Measurements from ENCODE around the gene CLRN3. TPM values are rescaled to one million over a fixed set of nuclear protein-coding genes. Genes with fewer than 3 reads are reported as not detected.

Gene CLRN3
- total RNA-seq, 4 donors from 2014 or later, result not detected

DNA sequence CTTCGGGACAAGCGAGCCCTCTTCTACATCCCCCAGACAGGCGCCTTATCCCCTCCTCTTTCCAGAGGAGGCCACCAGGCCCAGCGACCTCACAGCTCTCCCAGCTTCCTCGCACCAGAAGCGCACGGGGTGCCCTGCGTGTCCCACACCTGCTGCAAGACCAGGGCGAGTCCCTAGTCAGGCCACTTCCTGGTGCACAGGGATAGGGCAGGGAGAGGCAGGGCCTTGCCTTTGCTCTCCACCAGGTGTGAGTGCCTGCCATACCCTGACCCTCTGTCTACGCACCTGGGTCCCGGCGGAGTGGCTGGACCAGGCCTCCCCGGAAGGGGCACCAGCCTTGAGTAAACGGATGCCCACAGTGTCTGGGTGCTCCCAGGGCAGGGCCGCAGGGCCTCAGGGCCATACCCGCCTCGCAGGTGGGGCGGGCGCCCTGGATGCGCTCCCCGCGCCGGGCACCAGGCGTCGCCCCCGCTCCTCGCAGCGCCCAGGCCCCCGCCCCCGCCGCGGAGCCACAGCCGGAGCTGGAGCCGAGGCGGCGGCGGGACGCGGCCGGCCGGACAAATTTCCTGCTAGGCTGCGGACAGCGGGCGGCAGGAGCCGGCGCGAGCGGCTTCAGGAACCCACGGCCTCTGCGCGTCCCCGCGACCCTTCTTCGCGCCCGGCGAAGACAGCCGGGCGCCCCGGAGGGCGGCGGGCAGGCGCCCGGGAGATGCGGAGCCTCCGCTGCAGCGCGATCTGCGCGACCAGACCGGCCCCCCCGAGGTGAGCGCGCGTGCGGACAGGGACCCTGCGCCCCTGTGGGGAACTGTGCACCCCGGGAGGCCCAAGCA lies 14.0 kb upstream of the CLRN3 start, which contains the start of gene PTPRE:
TSS of gene PTPRE (plus strand) at position 556 of the 830 bp plus-strand sequence. CDS start 133,779 bp downstream, outside the sequence.
- 66% methylated on average over 7 of the region's 78 CpGs; no CpG with 5 or more reads in 1 of the 2 donors for WGBS, 2 donors (ENCODE audit: low coverage in 1 of 2)
- H3K27ac ChIP-seq, result peak within 1 kb of the TSS; percentile 19 to 89 (median 78)
- no peaks in the 10 kb centered on the region for H3K36me3 ChIP-seq
- ATAC-seq, result peak; percentile 84
- no peaks in the 10 kb centered on the region for H3K9me3 ChIP-seq
- peak within 1 kb of the TSS; percentile 42 to 73 for H3K4me3 ChIP-seq
- peaks cover 0 to 28% (median 10%) of the 10 kb centered on the region in 3 donors for H3K4me1 ChIP-seq
- peaks cover 51% of the 10 kb centered on the region for H3K27me3 ChIP-seq
- TF ChIP-seq POLR2A (IDR thresholded peaks at IDR 0.05), result peak in 1 of 2 donors; percentile 28
- TF ChIP-seq, protein P1, sequence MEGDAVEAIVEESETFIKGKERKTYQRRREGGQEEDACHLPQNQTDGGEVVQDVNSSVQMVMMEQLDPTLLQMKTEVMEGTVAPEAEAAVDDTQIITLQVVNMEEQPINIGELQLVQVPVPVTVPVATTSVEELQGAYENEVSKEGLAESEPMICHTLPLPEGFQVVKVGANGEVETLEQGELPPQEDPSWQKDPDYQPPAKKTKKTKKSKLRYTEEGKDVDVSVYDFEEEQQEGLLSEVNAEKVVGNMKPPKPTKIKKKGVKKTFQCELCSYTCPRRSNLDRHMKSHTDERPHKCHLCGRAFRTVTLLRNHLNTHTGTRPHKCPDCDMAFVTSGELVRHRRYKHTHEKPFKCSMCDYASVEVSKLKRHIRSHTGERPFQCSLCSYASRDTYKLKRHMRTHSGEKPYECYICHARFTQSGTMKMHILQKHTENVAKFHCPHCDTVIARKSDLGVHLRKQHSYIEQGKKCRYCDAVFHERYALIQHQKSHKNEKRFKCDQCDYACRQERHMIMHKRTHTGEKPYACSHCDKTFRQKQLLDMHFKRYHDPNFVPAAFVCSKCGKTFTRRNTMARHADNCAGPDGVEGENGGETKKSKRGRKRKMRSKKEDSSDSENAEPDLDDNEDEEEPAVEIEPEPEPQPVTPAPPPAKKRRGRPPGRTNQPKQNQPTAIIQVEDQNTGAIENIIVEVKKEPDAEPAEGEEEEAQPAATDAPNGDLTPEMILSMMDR (IDR thresholded peaks at IDR 0.05), result peak in 3 of 4 experiments; percentile 82 to 90 (median 86)
- TF ChIP-seq POLR2AphosphoS5 (IDR thresholded peaks at IDR 0.05), result no peak
- no peak for TF ChIP-seq EP300 (IDR thresholded peaks at IDR 0.05)

DNA sequence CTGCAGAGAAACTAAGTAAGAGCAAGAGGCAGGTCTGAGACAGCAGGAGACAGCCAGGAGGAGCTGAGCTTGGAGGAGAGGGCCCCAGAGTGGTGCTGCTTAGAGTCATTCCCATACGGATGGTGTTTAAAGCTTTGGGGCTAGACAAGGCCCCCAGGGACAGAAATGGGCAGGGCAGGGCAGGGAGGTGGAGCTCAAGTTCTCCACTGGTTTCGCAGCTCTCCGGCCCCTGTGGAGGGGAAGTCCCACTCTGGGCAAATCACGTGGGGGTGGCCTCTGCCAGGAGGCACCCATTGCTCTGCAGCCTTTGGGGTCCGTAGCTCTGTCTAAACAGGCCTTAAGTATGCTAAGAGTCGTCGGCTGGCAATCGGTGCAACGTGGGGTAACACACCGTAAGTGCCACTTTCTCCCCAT lies 13.1 kb upstream of the CLRN3 start:
- Histone ChIP-seq H3K4me3 (no peak overlapping the region), H3K4me1 (peaks cover 0 to 28% (median 10%) of the 10 kb centered on the region in 3 donors), H3K36me3 (no peaks in the 10 kb centered on the region), H3K9me3 (no peaks in the 10 kb centered on the region), H3K27ac (no peak overlapping the region), H3K27me3 (peaks cover 56% of the 10 kb centered on the region)
- TF ChIP-seq EP300 (IDR thresholded peaks at IDR 0.05) (no peak), POLR2A (IDR thresholded peaks at IDR 0.05) (no peak), POLR2AphosphoS5 (IDR thresholded peaks at IDR 0.05) (no peak)
- TF ChIP-seq, protein P1 (IDR thresholded peaks at IDR 0.05), result no peak
- ATAC-seq, result no peak
- 66 to 80% methylated on average over 5 of the region's 10 CpGs for WGBS, 2 donors (ENCODE audit: low coverage in 1 of 2)

DNA sequence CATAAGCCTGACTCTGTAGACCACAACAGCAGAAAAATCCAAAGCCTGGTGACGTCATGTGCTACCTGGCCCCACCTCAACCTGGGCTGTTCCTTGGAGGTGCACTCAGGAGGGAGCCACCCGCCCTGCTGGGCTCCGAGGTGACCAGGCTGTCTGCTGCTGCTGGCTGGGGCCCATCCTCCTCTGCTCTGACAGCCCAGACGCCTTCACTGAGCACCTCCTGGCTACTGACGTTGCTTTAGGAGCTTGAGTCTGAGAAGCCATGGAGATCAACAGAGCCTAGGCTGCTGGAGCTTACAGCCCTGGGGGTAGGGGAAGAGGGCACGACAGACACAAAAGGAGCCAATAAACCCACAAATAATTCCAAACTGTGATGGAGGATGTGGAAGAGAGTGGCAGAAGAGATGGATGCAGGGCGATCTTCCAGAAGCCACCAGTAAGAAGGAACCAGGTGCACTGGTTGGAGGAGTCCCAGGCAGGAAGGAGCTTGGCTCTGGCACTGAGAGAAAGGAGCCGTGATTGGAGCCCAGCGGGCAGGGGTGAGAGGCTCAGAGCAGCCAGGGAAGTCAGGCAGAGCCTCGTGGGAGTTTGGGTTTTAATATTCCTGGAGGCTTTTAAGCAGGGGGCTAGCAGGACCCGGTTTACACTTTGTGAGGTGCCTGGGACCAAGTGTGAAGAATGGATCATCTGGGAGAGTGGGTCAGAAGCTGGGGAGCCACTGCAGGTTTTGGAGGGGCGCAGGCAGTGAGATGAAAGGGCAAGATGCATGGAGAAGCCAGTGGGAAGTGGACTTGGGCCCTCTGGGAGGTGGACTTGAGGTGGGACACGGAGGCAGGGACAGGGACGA lies 12.5 kb upstream of the CLRN3 start:
- no peak for ATAC-seq
- TF ChIP-seq POLR2AphosphoS5 (IDR thresholded peaks at IDR 0.05) (no peak), EP300 (IDR thresholded peaks at IDR 0.05) (no peak), POLR2A (IDR thresholded peaks at IDR 0.05) (no peak)
- TF ChIP-seq, protein P1 (IDR thresholded peaks at IDR 0.05), result no peak
- Histone ChIP-seq H3K4me1 (peaks cover 0 to 28% (median 10%) of the 10 kb centered on the region in 3 donors), H3K27ac (no peak overlapping the region), H3K4me3 (no peak overlapping the region), H3K9me3 (no peaks in the 10 kb centered on the region), H3K27me3 (peaks cover 56% of the 10 kb centered on the region), H3K36me3 (no peaks in the 10 kb centered on the region)
- 75 to 80% methylated on average over 5 to 10 of the region's 14 CpGs for WGBS, 2 donors (ENCODE audit: low coverage in 1 of 2)

DNA sequence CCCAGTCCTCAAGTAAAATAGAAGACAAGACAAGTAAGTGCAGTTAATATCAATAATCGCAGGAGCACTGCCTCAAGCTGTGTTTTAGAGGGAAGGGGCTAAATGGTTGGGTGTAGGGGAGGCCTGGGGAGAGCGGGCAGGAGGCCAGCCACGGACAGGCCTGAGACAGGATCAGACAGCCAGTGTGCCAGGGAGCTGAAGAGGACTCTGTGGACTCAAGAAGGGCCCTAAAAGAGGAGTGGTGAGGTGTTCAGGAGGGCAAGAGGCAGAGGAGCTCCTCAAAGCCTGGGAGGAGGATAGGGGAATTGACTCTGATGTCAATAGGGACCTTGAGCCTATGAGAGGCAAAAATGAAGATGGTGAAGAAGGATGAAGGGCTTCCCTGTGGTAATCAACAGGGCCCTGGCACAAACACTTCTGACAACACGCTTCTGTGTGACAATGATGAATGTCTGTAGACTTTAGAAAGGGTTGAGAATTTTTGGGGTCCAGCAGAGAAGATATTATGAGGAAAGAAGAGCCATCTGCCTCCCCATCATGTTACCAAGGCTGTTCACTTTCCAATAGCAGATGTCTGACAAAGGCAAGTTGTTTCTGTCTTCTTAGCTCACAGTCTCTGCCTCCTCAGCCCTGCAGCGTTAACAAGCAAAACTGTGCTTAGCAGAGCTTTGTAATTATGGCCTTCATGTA lies 11.7 kb upstream of the CLRN3 start:
- no peak overlapping the region for H3K4me3 ChIP-seq
- no peaks in the 10 kb centered on the region for H3K9me3 ChIP-seq
- WGBS, 2 donors (ENCODE audit: low coverage in 1 of 2), result 70 to 83% methylated on average over 3 to 5 of the region's 5 CpGs
- TF ChIP-seq POLR2A (IDR thresholded peaks at IDR 0.05) (no peak), POLR2AphosphoS5 (IDR thresholded peaks at IDR 0.05) (no peak)
- no peak for ATAC-seq
- H3K27ac ChIP-seq, result no peak overlapping the region
- peaks cover 0 to 28% (median 10%) of the 10 kb centered on the region in 3 donors for H3K4me1 ChIP-seq
- H3K27me3 ChIP-seq, result peaks cover 56% of the 10 kb centered on the region
- H3K36me3 ChIP-seq, result no peaks in the 10 kb centered on the region

DNA sequence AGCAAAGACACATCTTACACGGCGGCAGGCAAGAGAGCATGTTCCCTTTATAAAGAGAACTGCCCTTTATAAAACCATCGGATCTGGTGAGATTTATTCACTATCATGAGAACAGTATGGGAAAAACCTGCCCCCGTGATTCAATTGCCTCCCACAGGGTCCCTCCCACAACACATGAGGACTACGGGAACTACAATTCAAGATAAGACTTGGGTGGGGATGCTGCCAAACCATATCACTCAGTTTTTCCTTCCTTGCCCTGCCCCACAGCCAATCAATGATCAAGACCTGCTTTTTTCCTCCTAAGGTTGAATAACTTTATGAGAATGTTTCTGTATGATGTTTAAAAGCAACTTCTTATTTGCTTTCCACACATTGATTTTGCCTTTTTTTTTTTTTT lies 11.0 kb upstream of the CLRN3 start:
- Histone ChIP-seq H3K27me3 (peaks cover 50% of the 10 kb centered on the region), H3K36me3 (no peaks in the 10 kb centered on the region), H3K4me1 (peaks cover 0 to 23% (median 10%) of the 10 kb centered on the region in 3 donors), H3K27ac (no peak overlapping the region), H3K9me3 (no peaks in the 10 kb centered on the region), H3K4me3 (no peak overlapping the region)
- no peak for TF ChIP-seq EP300 (IDR thresholded peaks at IDR 0.05)
- TF ChIP-seq POLR2A (IDR thresholded peaks at IDR 0.05), result no peak
- TF ChIP-seq POLR2AphosphoS5 (IDR thresholded peaks at IDR 0.05), result no peak
- TF ChIP-seq, protein P1 (IDR thresholded peaks at IDR 0.05), result no peak
- WGBS, 2 donors (ENCODE audit: low coverage in 1 of 2), result 81 to 89% methylated on average over 5 of the region's 5 CpGs
- ATAC-seq, result no peak
